WTC11 (cell line): ENCODE data around the gene NECTIN2. TPM values are rescaled to one million over a fixed set of nuclear protein-coding genes. Genes with fewer than 3 reads are reported as not detected.

Source experiments
- ATAC-seq: fragments of 200-7000 bp; cut with Tn5 transposase; 2 replicates; pipeline ENCODE4 v1.10.0; 2021; ENCODE audit warnings: mild to moderate bottlenecking, moderate library complexity
- CTCF ChIA-PET: fragments of 300-600 bp; sonication (Branson Sonifier 250); formaldehyde crosslinking; loops from one replicate; lab custom pipeline; 2021; ENCODE audit warnings: antibody characterized with exemption; lab: Charles Lee
- POLR2A ChIA-PET: fragments of 350-600 bp; sonication (Branson Sonifier 250); formaldehyde crosslinking; loops from one replicate; lab custom pipeline; 2021; ENCODE audit warnings: antibody characterized with exemption; lab: Charles Lee
- DNase-seq: peaks from one replicate; pipeline ENCODE4 v3.0.0; 2021; ENCODE audit warnings: low spot score
- H3K27ac Mint-ChIP-seq: 2 replicates; pipeline ENCODE4 v1.8.0; 2021; ENCODE audit warnings: mixed read lengths
- H3K27me3 Mint-ChIP-seq: 2 replicates; pipeline ENCODE4 v1.8.0; 2021; ENCODE audit warnings: low read depth, mild to moderate bottlenecking, moderate library complexity, mixed read lengths
- H3K36me3 Mint-ChIP-seq: 2 replicates; pipeline ENCODE4 v1.8.0; 2021; ENCODE audit warnings: mixed read lengths
- H3K4me1 Mint-ChIP-seq: 2 replicates; pipeline ENCODE4 v1.8.0; 2022; ENCODE audit warnings: mixed read lengths
- H3K4me3 Mint-ChIP-seq: 2 replicates; pipeline ENCODE4 v1.8.0; 2021; ENCODE audit warnings: mild to moderate bottlenecking, moderate library complexity, mixed read lengths
- H3K9me3 Mint-ChIP-seq: 2 replicates; pipeline ENCODE4 v1.8.0; 2021; ENCODE audit warnings: mixed read lengths
- CREB1 ChIP-seq: sonication (generic); formaldehyde crosslinking; IDR thresholded peaks from 2 replicates; pipeline ENCODE4 v1.8.0; 2023; ENCODE audit warnings: mild to moderate bottlenecking, missing genetic modification reagents
- E2F5 ChIP-seq: sonication (generic); formaldehyde crosslinking; IDR thresholded peaks from 2 replicates; pipeline ENCODE4 v1.8.1; 2022; ENCODE audit warnings: mild to moderate bottlenecking, moderate library complexity, missing genetic modification reagents
- ETV6 ChIP-seq: sonication (generic); formaldehyde crosslinking; IDR thresholded peaks from 2 replicates; pipeline ENCODE4 v1.8.1; 2022; ENCODE audit warnings: mild to moderate bottlenecking, missing genetic modification reagents
- FOXJ3 ChIP-seq: sonication (generic); formaldehyde crosslinking; IDR thresholded peaks from 2 replicates; pipeline ENCODE4 v1.9.0; 2021; ENCODE audit warnings: missing genetic modification reagents, mild to moderate bottlenecking, borderline replicate concordance
- FOXK1 ChIP-seq: sonication (generic); formaldehyde crosslinking; IDR thresholded peaks from 2 replicates; pipeline ENCODE4 v1.8.0; 2022; ENCODE audit warnings: mild to moderate bottlenecking, moderate library complexity, missing genetic modification reagents
- HMGXB4 ChIP-seq: sonication (generic); formaldehyde crosslinking; IDR thresholded peaks from 2 replicates; pipeline ENCODE4 v1.8.1; 2023; ENCODE audit warnings: mild to moderate bottlenecking, moderate library complexity, missing genetic modification reagents
- JAZF1 ChIP-seq: fragments of 250-450 bp; sonication (Bioruptor Pico); IDR thresholded peaks from 2 replicates; pipeline ENCODE4 v1.9.0; 2021; ENCODE audit warnings: moderate library complexity, mild to moderate bottlenecking, inconsistent platforms
- NFE2L1 ChIP-seq: sonication (generic); formaldehyde crosslinking; IDR thresholded peaks from 2 replicates; pipeline ENCODE4 v1.8.1; 2023; ENCODE audit warnings: missing genetic modification reagents
- NFYB ChIP-seq: sonication (generic); formaldehyde crosslinking; conservative IDR thresholded peaks from 2 replicates; pipeline ENCODE4 v1.8.0; 2022; ENCODE audit warnings: low read depth, missing genetic modification reagents
- OVOL2 ChIP-seq: fragments of 250-450 bp; sonication (Bioruptor Pico); IDR thresholded peaks from 2 replicates; pipeline ENCODE4 v1.9.0; 2021; ENCODE audit warnings: mild to moderate bottlenecking, borderline replicate concordance
- PRDM15 ChIP-seq: sonication (generic); formaldehyde crosslinking; IDR thresholded peaks from 2 replicates; pipeline ENCODE4 v1.8.0; 2022; ENCODE audit warnings: missing genetic modification reagents
- SP1 ChIP-seq: sonication (generic); formaldehyde crosslinking; conservative IDR thresholded peaks from 2 replicates; pipeline ENCODE4 v1.8.1; 2022; ENCODE audit warnings: missing genetic modification reagents
- TEAD1 ChIP-seq: sonication (generic); formaldehyde crosslinking; IDR thresholded peaks from 2 replicates; pipeline ENCODE4 v1.8.0; 2022; ENCODE audit warnings: mild to moderate bottlenecking, missing genetic modification reagents
- TEAD4 ChIP-seq: sonication (generic); formaldehyde crosslinking; IDR thresholded peaks from 2 replicates; pipeline ENCODE4 v1.8.0; 2022; ENCODE audit warnings: mild to moderate bottlenecking, missing genetic modification reagents
- TP53 ChIP-seq: sonication (generic); formaldehyde crosslinking; IDR thresholded peaks from 2 replicates; pipeline ENCODE4 v1.8.1; 2023; ENCODE audit warnings: mild to moderate bottlenecking, missing genetic modification reagents
- ZNF121 ChIP-seq: sonication (generic); formaldehyde crosslinking; IDR thresholded peaks from 2 replicates; pipeline ENCODE4 v1.8.0; 2023; ENCODE audit warnings: missing genetic modification reagents
- ZNF263 ChIP-seq: sonication (generic); formaldehyde crosslinking; IDR thresholded peaks from 2 replicates; pipeline ENCODE4 v1.8.1; 2022; ENCODE audit warnings: low read depth, mild to moderate bottlenecking, moderate library complexity, missing genetic modification reagents
- ZNF281 ChIP-seq: sonication (generic); formaldehyde crosslinking; IDR thresholded peaks from 2 replicates; pipeline ENCODE4 v1.8.0; 2023; ENCODE audit warnings: mild to moderate bottlenecking, missing genetic modification reagents
- total RNA-seq: library from RNA; stranded (reverse); gene quantifications from 3 replicates; pipeline ENCODE4 v1.2.3, GENCODE V29; 2021

NECTIN2 gene
- total RNA-seq, 1 experiment from 2014 or later: 170 TPM

- peak; percentile 92 for ATAC-seq
- DNase-seq: peak; percentile 89
- H3K4me3 Mint-ChIP-seq: peak overlapping the region; percentile 75
- TF ChIP-seq FOXJ3 (CRISPR knock-in tag) (no peak), PRDM15 (CRISPR knock-in tag) (0 out of 2 replicates have a peak, but pooled peaks have one; percentile 26), SP1 (CRISPR knock-in tag) (peak; percentile 61), ZNF121 (peak; percentile 97), OVOL2 (CRISPR knock-in tag) (no peak), FOXK1 (CRISPR knock-in tag) (peak; percentile 45; the same call in 1 of the 2 replicates), E2F5 (CRISPR knock-in tag) (peak; percentile 48), TP53 (CRISPR knock-in tag) (0 out of 2 replicates have a peak, but pooled peaks have one; percentile 8), ETV6 (CRISPR knock-in tag) (peak; percentile 78; the same call in 1 of the 2 replicates), ZNF281 (peak; percentile 61; the same call in 1 of the 2 replicates), JAZF1 (CRISPR knock-in tag) (no peak), TEAD1 (CRISPR knock-in tag) (peak; percentile 98; the same call in 1 of the 2 replicates), HMGXB4 (CRISPR knock-in tag) (peak; percentile 30; the same call in 1 of the 2 replicates), NFYB (CRISPR knock-in tag) (no peak), ZNF263 (CRISPR knock-in tag) (peak; percentile 72; the same call in 1 of the 2 replicates), CREB1 (CRISPR knock-in tag) (no peak), TEAD4 (CRISPR knock-in tag) (peak; percentile 86), NFE2L1 (CRISPR knock-in tag) (peak; percentile 40; the same call in 1 of the 2 replicates)
- TF ChIP-seq, all 79 proteins: peak for 13
- Mint-ChIP-seq H3K27ac (peak overlapping the region; percentile 95), H3K27me3 (peaks cover 81% of the 10 kb centered on the region), H3K9me3 (no peaks in the 10 kb centered on the region), H3K4me1 (peaks cover 42% of the 10 kb centered on the region), H3K36me3 (peaks cover 3% of the 10 kb centered on the region)
- POLR2A ChIA-PET: interaction anchor here (0.6 to 1.8 kb wide), 6 partner anchors 13 to 85 kb away, joined by 3 to 10 read pairs (median 6); partner anchors contain the start of gene NECTIN2
- CTCF ChIA-PET: interaction anchor here (0.6 to 5.0 kb wide), 25 partner anchors 9 to 237 kb away, joined by 3 to 74 read pairs (median 5); partner anchors contain the start of genes APOE, CBLC and NECTIN2
These were observed 38.2 kb upstream of the NECTIN2 start for GRCh38 chr19:44807652-44808462.
